Measurements from ENCODE around the gene NT5C1B. TPM values are rescaled to one million over a fixed set of nuclear protein-coding genes. Genes with fewer than 3 reads are reported as not detected.

Gene NT5C1B
- total and polyA plus RNA-seq, 4 donors = 0.02 to 0.63 TPM; not detected in 2

DNA sequence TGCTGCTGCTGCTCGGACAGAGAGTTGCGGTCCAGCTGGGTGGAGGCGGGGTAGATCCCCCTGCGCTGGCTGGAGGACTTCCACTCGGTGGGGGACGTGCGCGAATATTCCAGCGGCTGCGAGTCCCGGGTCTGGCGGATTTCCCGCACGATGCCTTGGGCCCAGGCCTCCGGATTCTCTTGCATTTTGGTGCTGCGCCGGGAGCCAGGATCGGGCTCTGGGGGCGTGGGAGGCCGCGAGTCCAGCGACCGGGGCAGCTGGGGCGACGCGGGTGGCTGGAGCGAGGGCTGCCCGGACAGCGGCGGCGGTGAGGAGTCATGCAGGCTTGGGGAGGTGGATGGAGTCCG lies 4.8 kb downstream of the NT5C1B start:
- Histone ChIP-seq H3K9me3 (ENCODE audit: control insufficient read depth in 4 of 4, low read length in 3 of 4) (no peaks in the 10 kb centered on the region), H3K27ac (ENCODE audit: low read depth in 1 of 2, low read length in 2 of 2) (no peak overlapping the region), H3K27me3 (ENCODE audit: control insufficient read depth in 4 of 4, insufficient read depth in 4 of 4, low read length in 3 of 4) (no peaks in the 10 kb centered on the region), H3K4me1 (ENCODE audit: control insufficient read depth in 4 of 4, insufficient read depth in 4 of 4, low read length in 3 of 4) (no peaks in the 10 kb centered on the region), H3K4me3 (ENCODE audit: low read depth in 1 of 3, low read length in 3 of 3) (no peak overlapping the region), H3K9ac (ENCODE audit: low read depth in 1 of 2, low read length in 2 of 2) (no peak overlapping the region), H3K36me3 (ENCODE audit: control insufficient read depth in 4 of 4, insufficient read depth in 3 of 4, low read depth in 1 of 4, low read length in 3 of 4) (peaks cover 0 to 5% (median 0%) of the 10 kb centered on the region in 4 donors)
- no peak for TF ChIP-seq RXRA (IDR thresholded peaks at IDR 0.05)
- TF ChIP-seq SP1 (IDR thresholded peaks at IDR 0.05) = no peak
- TF ChIP-seq, protein P1, sequence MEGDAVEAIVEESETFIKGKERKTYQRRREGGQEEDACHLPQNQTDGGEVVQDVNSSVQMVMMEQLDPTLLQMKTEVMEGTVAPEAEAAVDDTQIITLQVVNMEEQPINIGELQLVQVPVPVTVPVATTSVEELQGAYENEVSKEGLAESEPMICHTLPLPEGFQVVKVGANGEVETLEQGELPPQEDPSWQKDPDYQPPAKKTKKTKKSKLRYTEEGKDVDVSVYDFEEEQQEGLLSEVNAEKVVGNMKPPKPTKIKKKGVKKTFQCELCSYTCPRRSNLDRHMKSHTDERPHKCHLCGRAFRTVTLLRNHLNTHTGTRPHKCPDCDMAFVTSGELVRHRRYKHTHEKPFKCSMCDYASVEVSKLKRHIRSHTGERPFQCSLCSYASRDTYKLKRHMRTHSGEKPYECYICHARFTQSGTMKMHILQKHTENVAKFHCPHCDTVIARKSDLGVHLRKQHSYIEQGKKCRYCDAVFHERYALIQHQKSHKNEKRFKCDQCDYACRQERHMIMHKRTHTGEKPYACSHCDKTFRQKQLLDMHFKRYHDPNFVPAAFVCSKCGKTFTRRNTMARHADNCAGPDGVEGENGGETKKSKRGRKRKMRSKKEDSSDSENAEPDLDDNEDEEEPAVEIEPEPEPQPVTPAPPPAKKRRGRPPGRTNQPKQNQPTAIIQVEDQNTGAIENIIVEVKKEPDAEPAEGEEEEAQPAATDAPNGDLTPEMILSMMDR (IDR thresholded peaks at IDR 0.05; ENCODE audit: low read depth, low read length, missing input control) = no peak
- no peak for TF ChIP-seq JUND (IDR thresholded peaks at IDR 0.05)
- WGBS = 88% methylated on average over 32 of the region's 32 CpGs
- no peak for DNase-seq (ENCODE audit: low spot score)

DNA sequence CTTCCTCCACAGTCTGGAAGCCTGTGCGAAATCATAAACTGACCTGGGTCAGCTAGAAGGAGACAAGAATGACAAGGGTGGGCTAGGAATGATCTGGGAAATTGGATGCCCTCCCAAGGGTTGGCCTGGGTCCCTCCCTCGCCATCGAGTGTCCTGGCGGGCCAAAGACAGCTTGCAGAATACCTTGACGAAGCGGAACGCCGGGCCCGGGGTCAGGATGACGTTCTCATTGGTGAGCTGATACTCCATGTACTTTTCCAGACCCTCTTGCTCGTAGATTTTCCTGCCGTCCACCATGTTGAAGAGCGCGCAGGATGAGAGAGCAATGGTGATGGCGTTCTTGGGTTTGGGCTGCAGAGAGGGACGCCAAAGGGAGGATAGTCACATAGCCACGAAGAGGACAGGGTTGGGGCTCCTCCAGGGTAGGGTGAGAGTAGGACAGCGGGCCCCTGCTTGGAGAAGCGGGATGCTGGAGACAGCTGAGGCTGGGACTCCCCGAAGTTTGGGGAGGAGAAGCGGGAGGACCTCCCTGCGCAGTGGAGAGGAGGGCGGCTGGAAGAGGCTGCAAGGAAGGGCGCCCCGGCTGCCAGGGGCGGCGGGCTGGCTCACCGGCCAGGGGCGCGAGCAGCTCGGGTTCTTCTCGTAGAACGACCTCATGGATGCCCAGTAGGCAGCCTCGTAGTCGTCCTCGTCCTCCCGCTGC lies 5.3 kb downstream of the NT5C1B start:
- Histone ChIP-seq H3K4me1 (ENCODE audit: control insufficient read depth in 4 of 4, insufficient read depth in 4 of 4, low read length in 3 of 4) (no peaks in the 10 kb centered on the region), H3K36me3 (ENCODE audit: control insufficient read depth in 4 of 4, insufficient read depth in 3 of 4, low read depth in 1 of 4, low read length in 3 of 4) (peaks cover 0 to 5% (median 0%) of the 10 kb centered on the region in 4 donors), H3K9ac (ENCODE audit: low read depth in 1 of 2, low read length in 2 of 2) (no peak overlapping the region), H3K4me3 (ENCODE audit: low read depth in 1 of 3, low read length in 3 of 3) (no peak overlapping the region), H3K9me3 (ENCODE audit: control insufficient read depth in 4 of 4, low read length in 3 of 4) (no peaks in the 10 kb centered on the region), H3K27me3 (ENCODE audit: control insufficient read depth in 4 of 4, insufficient read depth in 4 of 4, low read length in 3 of 4) (no peaks in the 10 kb centered on the region), H3K27ac (ENCODE audit: low read depth in 1 of 2, low read length in 2 of 2) (no peak overlapping the region)
- TF ChIP-seq, protein P2, sequence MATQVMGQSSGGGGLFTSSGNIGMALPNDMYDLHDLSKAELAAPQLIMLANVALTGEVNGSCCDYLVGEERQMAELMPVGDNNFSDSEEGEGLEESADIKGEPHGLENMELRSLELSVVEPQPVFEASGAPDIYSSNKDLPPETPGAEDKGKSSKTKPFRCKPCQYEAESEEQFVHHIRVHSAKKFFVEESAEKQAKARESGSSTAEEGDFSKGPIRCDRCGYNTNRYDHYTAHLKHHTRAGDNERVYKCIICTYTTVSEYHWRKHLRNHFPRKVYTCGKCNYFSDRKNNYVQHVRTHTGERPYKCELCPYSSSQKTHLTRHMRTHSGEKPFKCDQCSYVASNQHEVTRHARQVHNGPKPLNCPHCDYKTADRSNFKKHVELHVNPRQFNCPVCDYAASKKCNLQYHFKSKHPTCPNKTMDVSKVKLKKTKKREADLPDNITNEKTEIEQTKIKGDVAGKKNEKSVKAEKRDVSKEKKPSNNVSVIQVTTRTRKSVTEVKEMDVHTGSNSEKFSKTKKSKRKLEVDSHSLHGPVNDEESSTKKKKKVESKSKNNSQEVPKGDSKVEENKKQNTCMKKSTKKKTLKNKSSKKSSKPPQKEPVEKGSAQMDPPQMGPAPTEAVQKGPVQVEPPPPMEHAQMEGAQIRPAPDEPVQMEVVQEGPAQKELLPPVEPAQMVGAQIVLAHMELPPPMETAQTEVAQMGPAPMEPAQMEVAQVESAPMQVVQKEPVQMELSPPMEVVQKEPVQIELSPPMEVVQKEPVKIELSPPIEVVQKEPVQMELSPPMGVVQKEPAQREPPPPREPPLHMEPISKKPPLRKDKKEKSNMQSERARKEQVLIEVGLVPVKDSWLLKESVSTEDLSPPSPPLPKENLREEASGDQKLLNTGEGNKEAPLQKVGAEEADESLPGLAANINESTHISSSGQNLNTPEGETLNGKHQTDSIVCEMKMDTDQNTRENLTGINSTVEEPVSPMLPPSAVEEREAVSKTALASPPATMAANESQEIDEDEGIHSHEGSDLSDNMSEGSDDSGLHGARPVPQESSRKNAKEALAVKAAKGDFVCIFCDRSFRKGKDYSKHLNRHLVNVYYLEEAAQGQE (IDR thresholded peaks at IDR 0.05) = no peak
- TF ChIP-seq, protein P3, sequence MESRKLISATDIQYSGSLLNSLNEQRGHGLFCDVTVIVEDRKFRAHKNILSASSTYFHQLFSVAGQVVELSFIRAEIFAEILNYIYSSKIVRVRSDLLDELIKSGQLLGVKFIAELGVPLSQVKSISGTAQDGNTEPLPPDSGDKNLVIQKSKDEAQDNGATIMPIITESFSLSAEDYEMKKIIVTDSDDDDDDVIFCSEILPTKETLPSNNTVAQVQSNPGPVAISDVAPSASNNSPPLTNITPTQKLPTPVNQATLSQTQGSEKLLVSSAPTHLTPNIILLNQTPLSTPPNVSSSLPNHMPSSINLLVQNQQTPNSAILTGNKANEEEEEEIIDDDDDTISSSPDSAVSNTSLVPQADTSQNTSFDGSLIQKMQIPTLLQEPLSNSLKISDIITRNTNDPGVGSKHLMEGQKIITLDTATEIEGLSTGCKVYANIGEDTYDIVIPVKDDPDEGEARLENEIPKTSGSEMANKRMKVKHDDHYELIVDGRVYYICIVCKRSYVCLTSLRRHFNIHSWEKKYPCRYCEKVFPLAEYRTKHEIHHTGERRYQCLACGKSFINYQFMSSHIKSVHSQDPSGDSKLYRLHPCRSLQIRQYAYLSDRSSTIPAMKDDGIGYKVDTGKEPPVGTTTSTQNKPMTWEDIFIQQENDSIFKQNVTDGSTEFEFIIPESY (IDR thresholded peaks at IDR 0.05) = no peak
- TF ChIP-seq JUND (IDR thresholded peaks at IDR 0.05) (no peak), RAD21 (IDR thresholded peaks at IDR 0.05) (no peak), EGR1 (IDR thresholded peaks at IDR 0.05; ENCODE audit: low read depth in 2 of 2) (no peak), TAF1 (conservative IDR thresholded peaks at IDR 0.05) (no peak), NR2F2 (IDR thresholded peaks at IDR 0.05) (no peak), HNF4G (IDR thresholded peaks at IDR 0.05) (no peak), SP1 (IDR thresholded peaks at IDR 0.05) (no peak), FOXA2 (IDR thresholded peaks at IDR 0.05) (no peak), GABPA (IDR thresholded peaks at IDR 0.05 in 1 of 2, conservative IDR thresholded peaks at IDR 0.05 in 1 of 2) (no peak), YY1 (IDR thresholded peaks at IDR 0.05) (no peak), RXRA (IDR thresholded peaks at IDR 0.05) (no peak), HNF4A (conservative IDR thresholded peaks at IDR 0.05) (no peak)
- TF ChIP-seq, protein P4, sequence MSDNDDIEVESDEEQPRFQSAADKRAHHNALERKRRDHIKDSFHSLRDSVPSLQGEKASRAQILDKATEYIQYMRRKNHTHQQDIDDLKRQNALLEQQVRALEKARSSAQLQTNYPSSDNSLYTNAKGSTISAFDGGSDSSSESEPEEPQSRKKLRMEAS (IDR thresholded peaks at IDR 0.05) = no peak
- TF ChIP-seq, protein P1 (IDR thresholded peaks at IDR 0.05; ENCODE audit: low read depth, low read length, missing input control) = no peak
- TF ChIP-seq, protein P5, sequence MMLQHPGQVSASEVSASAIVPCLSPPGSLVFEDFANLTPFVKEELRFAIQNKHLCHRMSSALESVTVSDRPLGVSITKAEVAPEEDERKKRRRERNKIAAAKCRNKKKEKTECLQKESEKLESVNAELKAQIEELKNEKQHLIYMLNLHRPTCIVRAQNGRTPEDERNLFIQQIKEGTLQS (IDR thresholded peaks at IDR 0.05) = no peak
- no peak for DNase-seq (ENCODE audit: low spot score)
- WGBS = 95% methylated on average over 37 of the region's 37 CpGs
